NCI-H2029 treated with DMSO at 0.1 percent for 48 hours (cell line): ENCODE data around the gene ZRANB3.
"Not testable (repeated sequence)": the region's sequence is repeated elsewhere in the genome, so short reads cannot be mapped to it uniquely, and the experiment has no call there.

Experiments used
- DNase-seq: peaks from one replicate; lab custom pipeline; 2025; lab: John Stamatoyannopoulos, UW

The ZRANB3 gene

GRCh38 chr2:135124924-135125886 is 405.8 kb downstream of the ZRANB3 start:
- no peak for DNase-seq

DNA sequence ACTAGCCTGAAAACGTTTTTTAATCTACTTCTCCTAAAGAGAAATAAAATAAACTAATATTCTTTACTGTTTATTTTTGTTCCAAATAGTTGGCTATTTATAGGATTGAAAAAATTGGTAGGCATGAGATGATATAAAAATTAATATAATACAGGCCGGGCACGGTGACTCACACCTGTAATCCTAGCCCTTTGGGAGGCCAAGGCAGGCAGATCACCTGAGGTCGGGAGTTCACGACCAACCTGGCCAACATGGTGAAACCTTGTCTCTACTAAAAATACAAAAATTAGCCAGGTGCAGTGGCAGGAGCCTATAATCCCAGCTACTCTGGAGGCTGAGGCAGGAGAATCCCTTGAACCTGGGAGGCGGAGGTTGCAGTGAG is 409.4 kb downstream of the ZRANB3 start:
- DNase-seq = not testable (repeated sequence)

DNA sequence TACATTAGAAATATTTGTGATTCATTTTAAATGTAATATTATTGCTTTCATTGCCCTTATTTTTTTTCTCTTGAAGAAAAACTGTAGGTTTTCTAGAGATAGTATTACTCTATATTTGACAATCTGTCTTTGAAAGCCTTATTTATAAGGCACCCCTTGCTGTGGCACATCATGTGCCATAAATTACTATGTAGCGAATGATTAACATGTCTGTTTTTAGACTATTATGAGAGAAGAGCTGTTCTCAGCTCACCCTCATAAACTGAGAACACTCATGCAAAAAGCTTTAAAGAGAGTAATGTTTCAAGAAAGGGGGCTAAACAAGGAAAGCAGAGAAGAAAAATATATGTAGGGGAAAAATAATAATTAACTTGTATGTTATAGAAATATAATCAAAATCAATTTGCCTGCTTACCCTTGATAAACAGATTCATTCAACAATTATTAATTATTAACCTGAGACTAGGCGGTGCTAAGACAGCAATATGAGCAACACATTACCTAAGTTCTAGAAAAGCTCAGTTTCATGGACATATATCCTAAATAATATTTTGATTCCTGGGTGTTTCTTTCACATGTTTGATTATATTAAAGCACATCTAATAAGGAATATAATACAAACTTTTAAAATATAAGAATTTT is 409.9 kb downstream of the ZRANB3 start:
- no peak for DNase-seq

DNA sequence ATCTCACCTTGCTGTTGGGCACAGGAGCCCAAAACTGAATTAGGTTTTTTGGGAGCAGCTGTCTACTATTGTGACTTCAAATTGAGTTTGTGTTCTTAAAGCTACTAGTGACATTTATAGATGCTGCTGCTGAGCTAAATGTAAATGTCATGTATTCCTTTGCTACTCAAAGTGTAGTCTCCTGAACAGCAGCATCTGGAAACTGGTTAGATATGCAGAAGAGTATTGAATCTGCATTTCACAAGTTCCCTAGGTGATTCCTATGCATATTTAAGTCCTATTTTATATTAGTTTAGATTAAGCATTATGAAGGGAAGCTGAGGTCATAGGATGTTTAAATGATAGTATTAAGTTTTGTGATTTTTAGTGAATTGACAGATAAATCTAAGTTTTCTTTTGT is 411.4 kb downstream of the ZRANB3 start:
- no peak for DNase-seq

- no peak for DNase-seq
These were observed 417.7 kb downstream of the ZRANB3 start for GRCh38 chr2:135113322-135113721.

DNA sequence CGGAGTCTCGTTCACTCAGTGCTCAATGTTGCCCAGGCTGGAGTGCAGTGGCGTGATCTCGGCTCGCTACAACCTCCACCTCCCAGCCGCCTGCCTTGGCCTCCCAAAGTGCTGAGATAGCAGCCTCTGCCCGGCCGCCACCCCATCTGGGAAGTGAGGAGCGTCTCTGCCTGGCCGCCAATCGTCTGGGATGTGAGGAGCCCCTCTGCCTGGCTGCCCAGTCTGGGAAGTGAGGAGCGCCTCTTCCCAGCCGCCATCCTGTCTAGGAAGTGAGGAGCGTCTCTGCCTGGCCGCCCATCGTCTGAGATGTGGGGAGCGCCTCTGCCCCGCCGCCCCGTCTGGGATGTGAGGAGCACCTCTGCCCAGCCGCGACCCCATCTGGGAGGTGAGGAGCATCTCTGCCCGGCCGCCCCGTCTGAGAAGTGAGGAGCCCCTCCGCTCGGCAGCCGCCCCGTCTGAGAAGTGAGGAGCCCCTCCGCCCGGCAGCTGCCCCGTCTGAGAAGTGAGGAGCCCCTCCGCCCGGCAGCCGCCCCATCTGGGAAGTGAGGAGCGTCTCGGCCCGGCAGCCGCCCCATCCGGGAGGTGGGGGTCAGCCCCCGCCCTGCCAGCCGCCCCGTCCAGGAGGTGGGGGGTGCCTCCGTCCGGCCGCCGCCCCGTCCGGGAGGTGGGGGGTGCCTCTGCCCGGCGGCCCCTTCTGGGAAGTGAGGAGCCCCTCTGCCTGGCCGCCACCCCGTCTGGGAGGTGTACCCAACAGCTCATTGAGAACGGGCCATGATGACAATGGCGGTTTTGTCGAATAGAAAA is 425.3 kb downstream of the ZRANB3 start:
- not testable (repeated sequence) for DNase-seq

DNA sequence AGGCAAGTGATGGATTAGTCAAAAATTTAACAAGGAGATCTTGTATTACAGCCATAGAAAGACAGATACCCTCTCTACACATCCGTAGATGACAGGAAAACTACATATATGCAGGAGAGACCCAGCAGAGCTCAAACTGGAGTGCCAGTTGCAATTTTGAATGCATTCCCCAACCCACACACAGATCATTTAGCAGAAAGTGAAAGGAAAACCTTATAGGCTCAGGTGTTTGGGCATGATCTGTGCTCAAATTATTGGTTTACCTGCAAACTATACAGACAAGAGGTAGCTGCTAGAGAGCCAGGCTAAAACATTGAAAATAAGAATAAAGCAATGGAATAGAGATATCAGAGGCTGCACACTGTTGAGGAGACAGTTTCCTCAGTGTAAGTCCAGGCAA is 427.2 kb downstream of the ZRANB3 start:
- DNase-seq = no peak

DNA sequence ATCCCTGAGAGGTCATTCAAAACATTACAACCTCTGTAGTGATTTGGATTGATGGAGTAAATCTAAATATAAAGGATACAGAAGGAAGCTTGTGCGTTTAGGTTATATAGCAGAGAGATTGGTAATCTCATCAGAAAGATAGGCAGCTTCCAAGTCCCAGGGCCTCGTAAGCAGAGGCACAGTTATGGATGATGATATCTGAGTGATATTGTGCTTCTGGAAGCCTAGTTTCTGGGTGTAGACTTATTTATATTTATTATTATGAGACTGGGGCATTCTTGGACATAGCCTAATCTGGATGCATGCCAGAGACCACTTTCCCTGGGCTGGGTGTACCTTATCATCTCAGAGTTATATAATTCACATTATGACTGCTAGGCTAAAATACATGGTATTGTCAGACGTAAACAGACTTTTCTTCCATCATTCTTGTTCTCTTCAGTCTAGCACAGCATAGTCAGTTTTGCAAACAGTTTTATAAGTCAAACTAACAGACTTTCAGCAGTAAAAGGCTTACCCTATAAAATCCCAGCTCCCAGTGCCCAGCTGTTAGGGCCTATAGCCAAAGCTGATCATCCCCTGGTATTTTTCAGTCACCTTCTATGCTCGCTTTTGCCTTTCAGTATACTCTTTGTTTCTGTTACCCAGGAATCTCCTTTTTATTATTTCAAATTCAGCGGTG is 431.1 kb downstream of the ZRANB3 start:
- no peak for DNase-seq

GRCh38 chr2:135097532-135098231 is 433.3 kb downstream of the ZRANB3 start:
- no peak for DNase-seq

- no peak for DNase-seq
These were observed 434.2 kb downstream of the ZRANB3 start for GRCh38 chr2:135096665-135097446.

DNA sequence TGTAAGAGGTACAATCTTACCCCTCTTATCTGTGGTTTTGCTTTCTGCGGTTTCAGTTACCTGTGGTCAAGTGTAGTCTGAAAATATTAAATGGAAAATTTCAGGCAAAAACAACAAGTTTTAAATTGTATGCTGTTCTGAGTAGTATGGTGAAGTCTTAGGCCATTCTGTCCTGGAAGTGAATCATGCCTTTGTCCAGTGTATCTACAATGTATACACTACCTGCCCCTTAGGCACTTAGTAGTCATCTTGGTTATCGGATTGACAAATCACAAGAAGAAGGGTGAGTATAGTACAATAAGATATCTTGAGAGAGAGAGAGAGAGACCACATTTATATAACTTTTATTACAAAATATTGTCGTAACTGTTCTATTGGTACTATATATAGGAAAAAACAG is 435.4 kb downstream of the ZRANB3 start:
- DNase-seq = no peak

DNA sequence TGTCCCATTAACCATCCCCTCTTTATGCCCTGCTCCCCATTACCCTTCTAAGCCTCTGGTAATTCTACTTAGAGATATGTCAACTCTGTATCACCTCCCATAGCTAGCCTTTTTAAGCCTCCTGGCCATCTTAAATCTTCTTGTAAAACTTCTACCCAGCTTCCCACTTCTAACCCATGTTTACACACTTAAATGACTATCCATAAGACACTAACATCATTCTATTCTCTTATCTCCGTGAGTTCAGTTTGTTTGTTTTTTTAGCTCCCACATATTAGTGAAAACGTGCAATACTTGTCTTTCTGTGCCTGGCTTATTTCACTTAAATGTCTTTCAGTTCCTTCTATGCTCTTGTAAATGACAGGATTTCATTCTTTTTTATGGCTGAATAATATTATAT is 436.5 kb downstream of the ZRANB3 start:
- no peak for DNase-seq

DNA sequence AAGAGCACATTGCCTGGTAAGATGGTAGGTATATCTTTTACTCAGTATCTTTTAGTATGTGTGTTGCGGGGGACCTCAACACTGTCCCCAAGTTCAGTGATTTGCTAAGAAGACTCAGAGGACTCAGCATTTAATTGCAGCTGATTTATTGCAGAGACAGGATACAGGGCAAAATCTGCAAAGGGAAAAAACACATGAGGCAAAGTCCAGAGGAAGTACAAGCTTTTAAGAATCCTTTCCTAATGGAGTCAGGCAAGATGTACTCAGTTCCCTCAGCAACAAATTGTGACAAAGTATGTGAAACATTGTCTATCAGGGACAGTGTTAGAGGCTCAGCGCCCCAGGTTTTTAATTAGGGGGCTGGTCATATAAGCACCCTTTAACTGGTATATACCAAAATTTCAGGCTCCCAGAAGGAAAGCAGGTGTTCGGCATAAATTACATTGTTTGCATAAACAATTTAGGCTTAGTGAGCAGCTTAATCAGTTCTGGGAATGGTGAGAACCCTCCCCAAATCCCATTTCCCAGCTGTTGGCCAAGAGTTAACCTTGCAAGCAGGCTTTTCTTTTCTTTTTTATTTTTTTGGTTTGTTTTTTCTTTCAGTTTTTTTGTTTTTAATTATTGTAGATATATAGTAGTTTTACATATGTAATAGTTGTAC is 437.2 kb downstream of the ZRANB3 start:
- no peak for DNase-seq

DNA sequence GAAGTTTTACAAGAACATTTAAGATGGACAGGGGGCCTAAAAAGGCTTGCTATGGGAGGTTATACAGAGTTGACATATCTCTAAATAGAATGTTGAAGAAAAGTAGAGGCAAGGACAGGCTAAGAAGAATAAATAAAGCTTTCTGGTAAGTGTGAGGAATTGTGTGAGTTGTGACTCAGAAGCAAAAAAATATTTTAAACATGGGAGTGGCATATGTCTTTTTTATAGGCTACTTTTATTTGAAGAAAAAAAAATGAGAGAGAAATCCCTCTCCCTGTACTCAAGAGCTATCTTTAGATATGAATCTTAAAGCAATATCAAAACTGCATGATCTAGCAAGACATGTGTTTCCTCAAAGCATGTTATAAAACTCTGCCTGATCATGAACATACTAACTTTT is 437.8 kb downstream of the ZRANB3 start:
- no peak for DNase-seq

DNA sequence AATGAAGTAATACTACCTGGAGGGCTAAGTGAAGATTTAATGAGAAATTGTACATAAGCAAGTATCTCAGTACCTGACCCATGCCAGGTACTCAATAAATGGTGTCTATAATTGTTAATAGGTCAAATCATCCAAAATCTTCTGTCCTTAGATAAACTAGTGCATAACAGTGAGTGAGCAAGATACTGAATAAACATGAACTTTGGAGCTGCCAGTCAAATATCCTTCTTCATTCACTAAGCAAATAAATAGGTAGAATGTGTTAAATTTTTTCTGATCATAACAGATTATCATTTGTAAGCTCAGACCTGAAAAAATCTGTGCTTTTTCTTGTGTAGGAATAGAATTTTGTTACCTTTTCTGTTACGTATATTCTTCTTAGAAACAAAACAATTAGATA is 439.3 kb downstream of the ZRANB3 start:
- DNase-seq = no peak

DNA sequence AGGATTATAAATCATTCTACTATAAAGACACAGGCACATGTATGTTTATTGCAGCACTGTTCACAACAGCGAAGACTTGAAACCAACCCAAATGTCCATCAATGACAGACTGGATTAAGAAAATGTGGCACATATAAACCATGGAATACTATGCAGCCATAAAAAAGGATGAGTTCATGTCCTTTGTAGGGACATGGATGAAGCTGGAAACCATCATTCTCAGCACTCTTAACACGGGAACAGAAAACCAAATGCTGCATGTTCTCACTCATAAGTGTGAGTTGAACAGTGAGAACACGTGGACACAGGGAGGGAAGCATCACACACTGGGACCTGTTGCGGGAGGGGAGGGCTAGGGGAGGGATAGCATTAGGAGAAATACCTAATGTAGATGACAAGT is 441.4 kb downstream of the ZRANB3 start:
- not testable (repeated sequence) for DNase-seq
